HG02798 (cell line): ENCODE measurements around the gene ATP6V0A1.
A peak's percentile ranks its signal among the peaks of the same experiment; 100 is the strongest.

ENCODE experiments used
- ATAC-seq: cut with Tn5 transposase; IDR thresholded peaks from one replicate; pipeline ENCODE4 v1.9.1; 2021; ENCODE audit warnings: mild to moderate bottlenecking; ENCODE audit not compliant: unreplicated experiment, poor library complexity

Gene ATP6V0A1

DNA sequence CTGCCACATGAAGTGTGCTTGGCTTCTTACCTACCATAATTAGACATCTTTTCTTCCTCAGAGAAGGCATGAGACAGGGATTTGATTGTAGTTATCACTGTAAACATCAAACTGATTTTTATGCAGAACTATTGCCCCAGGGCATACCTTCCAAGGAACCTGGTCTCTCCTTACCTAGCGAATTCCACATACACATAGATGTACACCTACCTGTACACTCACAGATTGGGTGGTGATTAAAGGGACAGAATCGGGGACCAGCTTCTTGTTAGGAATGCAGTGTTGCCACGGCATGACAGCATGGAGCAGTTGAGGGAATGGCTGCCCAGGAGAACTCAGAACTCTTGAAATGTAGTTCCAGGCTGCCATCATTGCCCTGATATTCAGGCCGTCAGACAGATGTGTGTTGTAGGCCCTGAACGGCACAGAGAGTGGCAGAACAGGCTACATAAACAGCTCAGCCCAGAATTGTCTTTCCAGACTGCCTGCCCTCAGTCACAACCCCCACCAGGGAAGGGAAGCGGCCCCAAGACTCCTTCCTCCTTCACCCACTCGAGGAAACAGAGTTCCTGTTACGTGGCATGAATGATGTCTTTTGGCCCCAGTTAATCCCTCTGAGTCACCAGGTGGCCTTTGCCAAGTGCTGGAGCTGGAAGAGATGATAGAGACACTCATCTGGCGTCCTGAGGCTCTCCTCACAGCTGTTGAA lies 59.5 kb downstream of the ATP6V0A1 start:
- no peak for ATAC-seq

DNA sequence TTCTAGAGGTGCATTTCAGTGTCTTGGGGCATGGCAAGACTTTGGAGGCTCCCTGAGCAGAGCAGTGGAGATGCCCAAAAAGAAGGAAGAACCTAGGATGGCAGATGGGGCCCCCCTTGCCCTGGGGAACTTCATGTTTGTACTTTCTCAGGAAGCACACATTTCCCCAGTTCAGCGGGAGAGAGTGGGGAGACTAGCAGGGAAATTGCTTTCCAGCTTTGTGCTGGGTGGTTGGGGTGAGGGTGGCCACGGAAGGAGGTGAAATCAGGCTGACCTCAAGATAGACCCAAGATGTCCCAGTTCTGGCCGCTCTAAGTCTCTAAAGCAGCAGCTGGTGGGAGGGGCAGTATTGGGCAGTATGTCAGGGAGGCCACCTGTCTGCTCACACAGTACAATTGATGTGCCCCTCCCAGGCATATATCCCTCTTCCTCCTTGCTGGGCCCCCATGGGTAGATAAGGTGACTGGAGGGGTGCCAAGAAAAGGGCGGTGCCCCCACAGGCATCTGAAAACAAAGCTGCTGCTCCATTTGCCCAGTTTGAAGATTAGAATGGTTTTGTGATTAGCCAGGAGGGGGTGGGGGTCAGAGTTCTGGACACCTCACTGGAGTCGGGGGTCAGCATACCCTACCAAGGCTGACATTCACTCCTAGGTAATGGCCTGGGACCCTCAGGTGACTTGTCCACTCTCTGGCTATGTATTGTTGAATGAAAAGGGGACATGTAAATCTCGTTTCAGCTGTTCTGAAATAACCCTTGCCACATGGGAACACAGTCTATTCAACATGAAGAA lies 60.3 kb downstream of the ATP6V0A1 start:
- ATAC-seq = no peak

DNA sequence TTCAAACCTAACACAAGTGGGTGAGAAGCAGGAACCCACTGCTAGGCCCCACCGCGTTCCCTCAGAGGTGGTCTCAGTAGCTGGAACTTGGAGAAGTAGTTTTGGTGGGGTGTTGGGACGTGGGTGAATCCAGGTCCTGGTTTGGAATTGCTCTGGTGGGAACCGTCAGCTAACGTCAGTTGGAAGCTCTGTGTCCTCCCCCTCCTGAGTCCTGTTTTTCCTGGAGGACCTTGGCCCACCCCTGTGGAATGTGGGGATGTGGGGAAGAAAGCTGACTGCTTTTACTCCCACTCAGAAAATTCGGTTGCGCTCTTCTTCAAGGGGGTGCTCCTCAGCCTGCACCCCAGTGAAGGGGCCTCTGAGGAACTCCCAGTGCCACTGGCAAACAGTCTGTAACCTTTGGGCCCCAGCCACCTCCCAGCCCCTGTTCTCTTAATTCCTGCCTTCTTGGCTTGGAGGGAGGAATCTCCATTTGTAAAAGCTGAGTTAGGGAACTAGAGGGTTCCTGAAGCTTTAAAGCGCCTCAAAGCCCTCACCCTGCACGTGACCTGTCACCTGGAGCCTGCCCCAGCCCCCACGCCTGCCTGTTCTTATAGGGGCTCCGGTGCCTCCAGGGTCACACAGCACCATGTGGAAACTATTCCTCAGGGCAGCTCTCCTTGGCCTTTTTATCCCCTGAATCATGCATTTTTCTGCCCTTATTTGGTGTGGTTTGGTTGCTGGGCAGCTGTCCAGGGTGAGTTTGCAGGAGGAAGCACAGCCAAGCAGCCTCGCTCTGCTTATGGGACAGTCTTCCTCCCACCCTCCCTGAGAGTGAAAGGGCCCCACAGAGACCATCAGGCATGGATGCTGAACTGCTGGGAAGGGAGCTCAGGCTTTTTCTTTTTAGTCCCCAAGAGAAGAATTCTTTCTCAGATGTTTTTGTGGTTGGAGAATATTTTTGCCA lies 61.1 kb downstream of the ATP6V0A1 start:
- no peak for ATAC-seq

DNA sequence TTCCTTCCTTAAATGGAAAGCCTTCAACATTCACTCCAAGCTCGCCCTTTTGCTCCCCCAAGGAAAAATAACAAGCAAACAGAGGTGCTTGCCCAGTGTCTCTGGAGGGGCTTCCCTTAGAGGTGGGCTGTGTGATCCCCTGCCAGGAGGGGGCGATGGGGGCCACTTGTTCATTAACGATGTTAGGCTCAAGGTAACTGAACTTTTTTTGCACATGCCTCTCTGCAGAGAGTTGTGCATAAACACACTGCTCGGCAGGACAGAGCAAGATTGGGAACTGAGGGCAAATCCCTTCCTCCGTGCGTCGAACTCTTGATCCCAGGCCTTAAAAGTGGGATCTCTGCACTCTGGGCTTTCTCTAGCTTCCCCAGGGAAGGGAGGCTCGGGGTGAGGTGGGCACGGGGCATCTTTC lies 61.9 kb downstream of the ATP6V0A1 start:
- ATAC-seq = no peak

DNA sequence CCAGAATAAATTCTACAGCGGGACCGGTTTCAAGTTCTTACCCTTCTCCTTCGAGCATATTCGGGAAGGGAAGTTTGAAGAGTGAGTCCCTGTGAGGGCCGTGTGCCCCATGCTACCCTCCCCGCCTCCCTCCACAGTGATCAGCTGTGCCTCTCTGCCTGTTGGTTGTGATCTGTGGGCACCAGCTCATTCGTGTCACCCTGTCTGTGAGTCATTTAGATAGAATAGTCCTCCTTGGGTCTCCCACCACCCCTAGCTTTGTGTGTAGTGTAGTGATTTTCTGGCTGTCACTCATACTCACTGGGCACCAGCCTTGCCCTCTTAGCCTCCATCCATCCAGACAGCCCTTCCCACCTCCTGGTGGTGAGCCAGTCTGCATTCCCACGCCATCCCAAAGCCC lies 62.4 kb downstream of the ATP6V0A1 start:
- ATAC-seq = no peak

DNA sequence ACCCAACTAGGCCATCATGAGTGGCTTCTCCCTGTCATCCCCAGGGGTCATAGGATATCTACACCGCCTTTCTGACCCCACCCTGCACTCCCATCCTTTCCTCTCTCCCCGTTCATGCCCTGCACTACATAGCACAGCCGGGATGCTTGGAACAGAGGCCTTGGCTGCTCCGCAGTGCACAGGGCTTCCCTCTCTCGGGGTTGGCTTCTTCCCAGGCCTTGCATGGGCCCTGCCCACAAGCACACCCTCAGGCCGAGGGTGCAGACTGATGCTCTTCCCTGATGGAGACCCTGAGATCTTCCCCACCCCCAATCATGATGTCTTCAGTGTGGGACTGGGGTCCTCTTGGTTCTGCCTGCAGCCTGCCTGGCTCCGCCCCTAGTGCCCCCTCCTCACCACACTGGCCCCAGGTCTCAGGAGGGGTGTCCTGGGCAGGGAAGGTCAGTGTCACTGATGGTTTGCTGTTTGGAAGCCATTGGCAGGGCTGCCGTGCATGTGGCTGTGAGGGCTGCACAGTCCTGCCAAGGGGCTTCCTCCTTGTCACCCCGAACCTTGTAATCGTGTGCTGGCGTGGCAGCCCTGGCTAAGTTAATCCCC lies 63.1 kb downstream of the ATP6V0A1 start:
- ATAC-seq = no peak

DNA sequence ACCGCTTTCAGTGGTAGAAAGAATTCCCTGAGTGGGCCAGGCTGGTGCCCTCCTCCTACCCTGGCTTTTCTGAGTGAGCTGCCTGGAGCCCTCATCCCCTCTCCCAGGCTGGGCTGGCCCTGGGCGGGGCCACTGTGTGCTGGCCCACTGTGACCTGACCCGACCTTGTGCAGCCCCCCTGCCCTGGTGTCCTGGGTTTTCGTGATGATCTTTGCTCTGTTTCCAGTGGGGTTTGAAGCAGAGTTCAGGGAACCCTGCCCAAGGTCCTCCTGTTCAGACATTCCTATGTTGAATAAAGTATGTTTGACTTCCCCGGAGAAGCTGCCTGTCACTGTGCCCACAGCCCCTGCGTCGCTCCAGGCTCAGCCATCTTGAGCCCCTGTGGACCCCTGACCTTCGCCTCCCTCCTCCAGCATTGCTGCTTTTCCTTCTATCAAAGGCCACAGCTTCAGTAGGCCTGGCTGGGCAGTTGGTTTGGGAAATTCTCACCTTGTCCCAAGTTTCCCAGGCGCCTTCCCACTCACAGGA lies 63.6 kb downstream of the ATP6V0A1 start:
- no peak for ATAC-seq

DNA sequence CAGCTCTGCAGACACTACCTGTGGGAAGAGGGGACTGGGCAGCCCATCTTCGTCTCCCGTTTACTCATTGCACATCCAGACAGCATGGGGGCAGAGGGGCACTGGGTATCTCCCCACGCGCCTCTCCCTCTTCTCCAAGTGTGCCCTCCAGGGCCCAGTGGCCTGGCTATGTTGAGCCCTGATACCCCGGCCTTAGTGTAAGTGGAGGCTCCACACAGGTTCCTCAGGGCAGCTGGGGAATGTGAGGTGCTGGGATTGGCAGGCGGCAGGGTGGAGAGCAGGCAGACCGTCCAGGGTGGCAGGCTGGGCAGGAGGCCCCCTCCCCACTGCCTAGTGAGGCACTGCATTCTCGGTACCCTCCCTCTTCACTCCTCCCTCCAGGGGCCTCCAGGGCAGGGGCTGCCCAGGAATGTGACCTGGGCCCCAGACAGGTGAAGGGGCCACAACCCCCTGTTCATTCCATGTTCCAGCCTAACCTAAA lies 64.2 kb downstream of the ATP6V0A1 start:
- no peak for ATAC-seq

DNA sequence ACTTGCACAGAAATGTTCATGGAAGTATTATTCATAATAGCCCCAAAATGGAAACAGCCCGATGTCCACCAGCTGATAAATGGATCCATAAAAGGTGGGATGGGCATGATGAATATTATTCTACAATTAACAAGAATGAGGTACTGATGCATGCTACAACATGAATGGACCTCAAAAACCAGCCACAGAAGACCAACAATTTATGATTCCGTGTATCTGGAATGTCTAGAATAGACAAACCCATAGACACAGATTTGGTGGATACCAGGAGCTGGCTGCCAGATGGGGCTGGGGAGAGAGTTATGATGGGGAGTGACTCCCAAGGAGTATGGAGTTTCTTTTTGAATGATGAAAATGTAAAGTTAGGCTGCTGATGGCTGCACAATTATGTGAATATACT lies 66.5 kb downstream of the ATP6V0A1 start:
- no peak for ATAC-seq

DNA sequence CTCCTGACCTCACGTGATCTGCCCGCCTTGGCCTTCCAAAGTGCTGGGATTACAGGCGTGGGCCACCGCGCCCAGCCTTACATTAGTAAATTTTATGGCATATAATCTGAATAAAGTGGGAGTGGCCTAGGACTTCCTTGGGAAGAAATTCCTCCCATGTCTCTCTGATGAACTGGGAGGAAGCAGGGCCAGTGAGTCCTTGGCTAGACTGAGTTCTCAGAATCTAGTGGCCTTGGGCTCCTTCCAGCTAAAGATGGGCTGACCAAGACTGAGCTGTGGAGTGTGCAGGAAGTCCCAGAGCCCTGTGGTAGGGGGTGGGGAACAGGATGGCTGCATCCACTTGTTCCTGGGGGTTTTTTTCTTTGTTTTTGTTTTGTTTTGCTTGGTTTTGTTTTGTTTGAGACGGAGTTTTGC lies 67.4 kb downstream of the ATP6V0A1 start:
- ATAC-seq = no peak

DNA sequence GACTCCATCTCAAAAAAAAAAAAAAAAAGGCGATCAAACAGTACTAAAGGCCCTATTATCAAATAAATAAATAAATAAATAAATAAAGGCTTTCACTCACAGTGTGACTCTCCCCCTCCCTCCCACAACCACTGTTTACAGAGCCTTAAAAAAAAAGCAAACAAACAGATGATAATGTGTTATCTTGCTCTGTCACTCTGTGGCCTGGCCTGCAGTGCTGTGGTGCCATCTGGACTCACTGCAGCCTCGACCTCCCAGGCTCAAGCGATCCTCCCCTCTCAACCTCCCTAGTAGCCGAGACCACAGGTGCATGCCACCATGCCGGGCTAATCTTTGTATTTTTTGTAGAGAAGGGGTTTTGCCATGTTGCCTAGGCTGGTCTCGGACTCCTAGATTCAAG lies 69.3 kb downstream of the ATP6V0A1 start:
- no peak for ATAC-seq

DNA sequence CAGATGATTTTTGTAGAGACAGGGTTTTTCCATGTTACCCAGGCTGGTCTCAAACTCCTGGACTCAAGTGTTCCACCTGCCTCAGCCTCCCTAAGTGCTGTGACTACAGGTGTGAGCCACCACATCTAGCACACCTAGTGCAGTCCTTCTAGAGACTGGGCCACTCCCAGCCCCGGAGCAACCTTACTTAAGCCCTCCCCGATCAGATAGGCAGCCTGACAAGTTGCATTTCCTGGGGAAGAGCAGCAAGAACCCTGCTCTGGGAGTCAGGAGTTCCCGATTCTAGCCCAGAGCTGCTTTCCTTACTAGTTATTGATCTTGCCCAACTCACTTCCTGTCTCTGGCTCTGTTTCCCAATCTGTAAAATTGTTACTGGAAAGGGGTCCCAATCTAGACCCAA lies 70.4 kb downstream of the ATP6V0A1 start:
- no peak for ATAC-seq

DNA sequence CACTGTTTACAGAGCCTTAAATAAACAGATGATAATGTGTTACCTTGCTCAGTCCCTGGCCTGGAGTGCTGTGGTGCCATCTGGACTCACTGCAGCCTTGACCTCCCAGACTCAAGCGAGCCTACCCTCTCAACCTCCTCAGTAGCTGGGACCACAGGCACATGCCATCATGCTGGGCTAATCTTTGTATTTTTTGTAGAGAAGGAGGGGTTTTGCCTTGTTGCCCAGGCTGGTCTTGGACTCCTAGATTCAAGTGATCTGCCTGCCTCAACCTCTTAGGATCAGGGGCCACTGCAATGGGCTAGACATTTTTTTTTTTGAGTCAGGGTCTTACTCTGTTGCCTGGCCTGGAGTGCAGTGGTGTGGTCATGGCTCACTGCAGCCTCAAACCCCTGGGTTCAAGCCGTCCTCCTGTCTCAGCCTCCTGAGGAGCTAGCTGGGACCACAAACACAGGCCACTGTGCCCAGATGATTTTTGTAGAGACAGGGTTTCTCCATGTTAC lies 72.3 kb downstream of the ATP6V0A1 start:
- ATAC-seq = no peak

DNA sequence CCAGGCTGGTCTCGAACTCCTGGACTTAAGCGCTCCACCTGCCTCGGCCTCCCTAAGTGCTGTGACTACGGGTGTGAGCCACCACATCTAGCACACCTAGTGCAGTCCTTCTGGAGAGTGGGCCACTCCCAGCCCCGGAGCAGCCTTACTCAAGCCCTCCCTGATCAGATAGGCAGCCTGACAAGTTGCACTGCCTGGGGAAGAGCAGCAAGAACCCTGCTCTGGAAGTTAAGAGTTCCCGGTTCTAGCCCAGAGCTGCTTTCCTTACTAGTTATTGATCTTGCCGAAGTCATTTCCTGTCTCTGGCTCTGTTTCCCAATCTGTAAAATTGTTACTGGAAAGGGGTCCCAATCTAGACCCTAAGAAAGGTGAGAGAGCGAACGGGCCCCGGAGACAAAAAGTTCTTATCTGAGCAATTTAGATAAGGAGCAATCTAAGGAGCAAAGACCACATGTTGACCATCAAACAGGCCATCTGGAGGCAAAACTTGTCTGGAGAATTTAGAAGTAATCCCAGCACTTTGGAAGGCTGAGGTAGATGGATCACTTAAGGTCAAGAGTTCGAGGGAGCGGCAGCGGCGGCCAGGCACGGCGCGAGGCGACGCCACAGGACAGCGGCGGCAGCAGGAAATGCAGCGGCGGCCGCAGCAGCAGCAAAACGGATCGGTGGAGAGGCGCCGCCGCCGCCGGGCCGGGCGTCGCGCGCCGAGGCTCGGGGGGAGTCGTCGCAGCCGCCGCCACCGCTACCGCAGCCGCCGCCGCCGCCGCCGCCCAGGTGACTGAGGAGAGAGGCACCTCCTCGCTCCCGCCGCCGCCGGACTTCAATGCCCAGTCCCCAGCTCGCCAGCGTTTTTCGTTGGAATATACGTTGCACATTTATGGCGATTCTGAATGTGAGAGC lies 73.0 kb downstream of the ATP6V0A1 start:
- ATAC-seq = no peak

DNA sequence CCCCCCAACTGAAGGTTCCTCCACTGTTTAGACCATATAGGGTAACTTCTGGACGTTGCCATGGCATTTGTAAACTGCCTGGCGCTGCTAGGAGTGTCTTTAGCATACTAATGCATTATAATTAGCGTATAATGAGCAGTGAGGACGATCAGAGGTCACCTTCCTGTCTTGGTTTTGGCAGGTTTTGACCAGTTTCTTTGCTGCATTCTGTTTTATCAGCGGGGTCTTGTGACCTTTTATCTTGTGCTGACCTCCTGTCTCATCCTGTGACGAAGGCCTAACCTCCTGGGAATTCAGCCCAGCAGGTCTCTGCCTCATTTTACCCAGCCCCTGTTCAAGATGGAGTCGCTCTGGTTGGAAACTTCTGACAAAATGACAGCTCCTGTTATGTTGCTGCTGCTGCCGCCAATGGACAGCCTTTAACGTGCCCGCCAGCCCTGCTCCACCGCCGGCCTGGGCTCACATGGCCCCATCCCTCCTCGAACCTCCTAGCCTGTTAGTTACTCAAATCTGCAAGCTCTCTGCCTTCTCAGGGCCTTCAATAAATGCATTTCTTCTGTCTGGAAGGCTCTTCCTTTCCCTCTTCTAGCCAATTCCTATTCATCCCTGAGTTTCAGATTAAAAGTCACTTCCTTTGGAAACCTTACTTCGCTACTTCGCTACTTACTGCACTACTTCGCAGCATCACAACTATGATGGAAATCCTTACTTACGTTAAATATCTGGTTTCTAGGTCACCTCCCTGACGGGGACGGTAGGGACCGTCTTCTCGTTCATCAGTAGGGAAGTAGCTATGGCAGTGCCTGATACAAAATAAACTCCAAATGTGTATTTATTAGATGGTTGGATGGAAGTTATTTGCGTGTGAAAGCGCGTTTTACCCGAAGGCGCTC lies 76.7 kb downstream of the ATP6V0A1 start:
- no peak for ATAC-seq

DNA sequence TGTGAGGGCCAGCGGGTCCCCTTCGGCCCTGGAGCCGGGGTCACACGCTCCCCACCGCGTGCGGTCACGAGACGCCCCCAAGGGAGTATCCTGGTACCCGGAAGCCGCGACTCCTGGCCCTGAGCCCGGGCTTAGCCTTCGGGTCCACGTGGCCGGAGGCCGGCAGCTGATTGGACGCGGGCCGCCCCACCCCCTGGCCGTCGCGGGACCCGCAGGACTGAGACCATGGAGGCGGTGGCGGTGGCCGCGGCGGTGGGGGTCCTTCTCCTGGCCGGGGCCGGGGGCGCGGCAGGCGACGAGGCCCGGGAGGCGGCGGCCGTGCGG lies 77.3 kb downstream of the ATP6V0A1 start, which contains the start of gene NAGLU:
Gene NAGLU (plus strand): TSS at position 194 of the 324 bp plus-strand sequence. CDS start 32 bp downstream, at position 226.
- peak; percentile 94 for ATAC-seq

DNA sequence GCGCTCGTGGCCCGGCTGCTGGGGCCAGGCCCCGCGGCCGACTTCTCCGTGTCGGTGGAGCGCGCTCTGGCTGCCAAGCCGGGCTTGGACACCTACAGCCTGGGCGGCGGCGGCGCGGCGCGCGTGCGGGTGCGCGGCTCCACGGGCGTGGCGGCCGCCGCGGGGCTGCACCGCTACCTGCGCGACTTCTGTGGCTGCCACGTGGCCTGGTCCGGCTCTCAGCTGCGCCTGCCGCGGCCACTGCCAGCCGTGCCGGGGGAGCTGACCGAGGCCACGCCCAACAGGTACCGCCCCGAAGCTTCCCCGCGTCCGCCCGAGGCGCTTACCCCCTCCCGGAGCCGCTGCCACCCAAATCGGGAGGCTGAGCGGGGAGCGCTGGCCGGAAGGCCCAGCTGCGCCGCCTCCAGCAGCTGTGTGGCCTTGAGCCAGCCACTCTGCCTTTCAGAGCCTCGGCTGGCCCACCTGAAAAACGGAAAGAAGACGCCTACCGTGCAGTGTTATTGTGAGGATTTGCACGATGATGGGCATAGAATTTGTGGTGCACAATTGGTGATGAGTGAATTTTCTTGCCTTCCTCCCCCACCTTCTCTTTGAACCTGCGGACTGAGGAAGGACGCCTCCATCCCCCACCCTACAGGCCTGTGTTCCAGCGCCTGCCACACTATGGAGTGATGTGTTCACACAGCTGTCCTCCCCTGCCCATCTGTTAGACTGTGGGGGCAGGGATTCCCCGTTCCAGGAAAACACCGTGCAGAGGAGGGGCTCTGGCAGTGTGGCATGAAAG lies 77.9 kb downstream of the ATP6V0A1 start:
- ATAC-seq = peak; percentile 73
